Vagina (tissue), 2 donors: ENCODE measurements around the gene SPSB1.

Experiments
- CTCF ChIP-seq, 3 experiments: fragments of 450-650 bp in 2 of 3; fragments of 200-600 bp in 1 of 3; sonication (generic) in 1 of 3; IDR thresholded peaks; one replicate each; pipeline ENCODE4 v1.5.1; 2017 to 2019; ENCODE audit warnings: antibody characterized with exemption in 3 of 3, mild to moderate bottlenecking in 2 of 3, moderate library complexity in 2 of 3
- POLR2A ChIP-seq, 2 donors: fragments of 450-650 bp; IDR thresholded peaks; one replicate each; pipeline ENCODE4 v1.6.1; 2017; ENCODE audit warnings: antibody characterized with exemption in 2 of 2, mild to moderate bottlenecking in 2 of 2, moderate library complexity in 2 of 2
- POLR2AphosphoS5 ChIP-seq, 2 donors: sonication (generic); formaldehyde crosslinking; IDR thresholded peaks; one replicate each; pipeline ENCODE4 v1.9.0; 2017; ENCODE audit warnings: antibody characterized with exemption in 2 of 2, mild to moderate bottlenecking in 2 of 2, low read depth in 1 of 2; ENCODE audit not compliant: insufficient read depth in 1 of 2

DNA sequence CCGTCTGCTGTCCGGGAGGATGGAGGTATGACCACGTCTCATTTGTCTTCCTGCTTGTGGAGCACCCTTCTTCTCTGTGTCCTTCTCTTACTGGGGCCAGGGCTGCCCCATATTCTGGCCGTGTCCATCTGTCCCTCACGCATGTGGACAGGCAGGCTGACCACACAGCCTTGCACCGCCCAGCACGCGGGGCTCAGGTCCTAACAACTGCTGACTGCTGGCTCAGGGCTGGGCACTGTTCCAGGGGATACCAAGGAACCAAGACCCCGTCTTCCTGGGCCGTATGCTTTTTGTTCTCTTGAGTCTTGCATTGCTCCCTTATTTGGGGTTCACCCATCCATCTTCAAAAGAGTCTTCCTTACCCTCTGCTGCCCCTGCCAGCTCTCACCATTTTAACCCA lies 17.5 kb upstream of the SPSB1 start:
- TF ChIP-seq CTCF (IDR thresholded peaks at IDR 0.05) (no peak), POLR2AphosphoS5 (IDR thresholded peaks at IDR 0.05; ENCODE audit: insufficient read depth in 1 of 2, low read depth in 1 of 2) (no peak), POLR2A (IDR thresholded peaks at IDR 0.05) (no peak)
